IMR-90 (cell line): ENCODE results near the gene HTT-AS. TPM values are rescaled to one million over a fixed set of nuclear protein-coding genes. Genes with fewer than 3 reads are reported as not detected.

ENCODE experiments used
- ATAC-seq: fragments of 200-7000 bp; cut with Tn5 transposase; 2 replicates; pipeline ENCODE4 v1.9.1; 2020; ENCODE audit warnings: low read depth, mild to moderate bottlenecking, moderate library complexity
- BruUV-seq: library from RNA; stranded (reverse); fragments of 400-500 nt; replicated peaks from 2 replicates; lab custom pipeline; 2021; lab: Mats Ljungman, UMichigan
- CTCF ChIA-PET: fragments of 300-600 bp; formaldehyde crosslinking; extraction: SDS; loops from one replicate; lab custom pipeline; 2021; ENCODE audit warnings: antibody characterized with exemption; lab: Yijun Ruan, JAX
- POLR2A ChIA-PET: fragments of 300-600 bp; sonication (Branson Sonifier 250); formaldehyde crosslinking; loops from one replicate; lab custom pipeline; 2022; ENCODE audit warnings: antibody characterized with exemption; ENCODE audit not compliant: unreplicated experiment; lab: Charles Lee
- DNase-seq: peaks from one replicate; pipeline ENCODE4 v3.0.0; 2013
- H2AFZ ChIP-seq: replicated peaks from 2 replicates; pipeline ENCODE3; 2013; ENCODE audit warnings: low read length, mild to moderate bottlenecking; ENCODE audit not compliant: poor library complexity
- H2AK5ac ChIP-seq: 2 replicates; pipeline ENCODE4 v1.6.1; 2013; ENCODE audit warnings: low read depth, low read length, inconsistent platforms
- H2AK9ac ChIP-seq: replicated peaks from 2 replicates; pipeline ENCODE3; 2013; ENCODE audit warnings: mild to moderate bottlenecking, low read depth, low read length, moderate library complexity; ENCODE audit not compliant: poor library complexity
- H2BK120ac ChIP-seq: 2 replicates; pipeline ENCODE4 v1.6.1; 2013; ENCODE audit warnings: low read depth, low read length, inconsistent platforms
- H2BK15ac ChIP-seq: 3 replicates; pipeline ENCODE4 v1.6.1; 2013; ENCODE audit warnings: low read depth, low read length, inconsistent platforms
- H2BK20ac ChIP-seq: 2 replicates; pipeline ENCODE4 v1.6.1; 2013; ENCODE audit warnings: low read depth, mild to moderate bottlenecking, inconsistent platforms, low read length, moderate library complexity
- H2BK5ac ChIP-seq: 2 replicates; pipeline ENCODE4 v1.6.1; 2013; ENCODE audit warnings: mild to moderate bottlenecking, low read depth, low read length, inconsistent platforms; ENCODE audit not compliant: poor library complexity, severe bottlenecking
- H3K14ac ChIP-seq: replicated peaks from 2 replicates; pipeline ENCODE4 v1.6.1; 2013; ENCODE audit warnings: low read depth, low read length, inconsistent platforms
- H3K18ac ChIP-seq: 2 replicates; pipeline ENCODE4 v1.6.1; 2013; ENCODE audit warnings: low read depth, low read length, control low read depth
- H3K23ac ChIP-seq: 2 replicates; pipeline ENCODE4 v1.6.1; 2013; ENCODE audit warnings: low read depth, low read length, inconsistent platforms
- H3K27ac ChIP-seq: 2 replicates; pipeline ENCODE4 v1.5.1; 2013; ENCODE audit warnings: mild to moderate bottlenecking, control low read depth, low read length; ENCODE audit not compliant: insufficient read depth
- H3K27me3 ChIP-seq: 2 replicates; pipeline ENCODE4 v1.6.1; 2013; ENCODE audit warnings: low read length; ENCODE audit not compliant: control insufficient read depth, insufficient read depth
- H3K36me3 ChIP-seq: 2 replicates; pipeline ENCODE4 v1.6.1; 2013; ENCODE audit warnings: low read length, mixed read lengths; ENCODE audit not compliant: control insufficient read depth, insufficient read depth
- H3K4ac ChIP-seq: 2 replicates; pipeline ENCODE4 v1.6.1; 2013; ENCODE audit warnings: low read depth, low read length, inconsistent platforms
- H3K4me1 ChIP-seq: 2 replicates; pipeline ENCODE4 v1.6.1; 2013; ENCODE audit warnings: low read length, mixed read lengths; ENCODE audit not compliant: control insufficient read depth, insufficient read depth
- H3K4me2 ChIP-seq: 2 replicates; pipeline ENCODE4 v1.6.1; 2013; ENCODE audit warnings: low read depth, mild to moderate bottlenecking, control low read depth, low read length, moderate library complexity
- H3K4me3 ChIP-seq: 2 replicates; pipeline ENCODE4 v1.5.1; 2013; ENCODE audit warnings: low read depth, mild to moderate bottlenecking, control low read depth, low read length, moderate library complexity; ENCODE audit not compliant: insufficient read depth
- H3K56ac ChIP-seq: 2 replicates; pipeline ENCODE4 v1.6.1; 2013; ENCODE audit warnings: low read length, inconsistent platforms; ENCODE audit not compliant: insufficient read depth; ENCODE audit errors: extremely low read depth
- H3K79me1 ChIP-seq, 2 experiments: 2 replicates each; pipeline ENCODE4 v1.6.1; 2013; ENCODE audit warnings: low read length in 2 of 2, inconsistent platforms in 1 of 2, low read depth in 1 of 2
- H3K9ac ChIP-seq: 2 replicates; pipeline ENCODE4 v1.6.1; 2013; ENCODE audit warnings: low read depth, low read length, control low read depth
- H3K9me1 ChIP-seq: 2 replicates; pipeline ENCODE4 v1.6.1; 2013; ENCODE audit warnings: low read length, inconsistent platforms; ENCODE audit not compliant: insufficient read depth
- H3K9me3 ChIP-seq: 2 replicates; pipeline ENCODE4 v1.6.1; 2013; ENCODE audit warnings: low read length; ENCODE audit not compliant: control insufficient read depth, insufficient read depth
- H4K20me1 ChIP-seq: 2 replicates; pipeline ENCODE4 v1.6.1; 2013; ENCODE audit warnings: low read length, inconsistent platforms; ENCODE audit not compliant: insufficient read depth
- H4K5ac ChIP-seq: 2 replicates; pipeline ENCODE4 v1.6.1; 2013; ENCODE audit warnings: mild to moderate bottlenecking, low read depth, low read length, control low read depth
- H4K8ac ChIP-seq, 2 experiments: 2 replicates each; pipeline ENCODE4 v1.6.1; 2013; ENCODE audit warnings: low read depth in 2 of 2, low read length in 2 of 2, control low read depth in 1 of 2, inconsistent platforms in 1 of 2
- H4K91ac ChIP-seq: 2 replicates; pipeline ENCODE4 v1.6.1; 2013; ENCODE audit warnings: low read depth, low read length, inconsistent platforms; ENCODE audit not compliant: insufficient read depth
- BHLHE40 ChIP-seq: fragments of 150-350 bp; IDR thresholded peaks from 2 replicates; pipeline ENCODE4 v1.6.1; 2016; ENCODE audit warnings: mild to moderate bottlenecking, low read depth, low read length
- CEBPB ChIP-seq: IDR thresholded peaks from 2 replicates; pipeline ENCODE4 v1.6.1; 2012; ENCODE audit warnings: low read depth, low read length, improper control_type of control experiment
- CHD1 ChIP-seq: IDR thresholded peaks from 2 replicates; pipeline ENCODE4 v1.6.1; 2012; ENCODE audit warnings: low read depth, low read length, improper control_type of control experiment
- FOS ChIP-seq: fragments of 150-350 bp; IDR thresholded peaks from 2 replicates; pipeline ENCODE4 v1.6.1; 2016; ENCODE audit warnings: low read depth, low read length
- MAZ ChIP-seq: IDR thresholded peaks from 2 replicates; pipeline ENCODE4 v1.6.1; 2012; ENCODE audit warnings: low read depth, mild to moderate bottlenecking, low read length, improper control_type of control experiment, moderate library complexity, borderline replicate concordance
- MXI1 ChIP-seq: IDR thresholded peaks from 2 replicates; pipeline ENCODE4 v1.6.1; 2012; ENCODE audit warnings: low read depth, mild to moderate bottlenecking, low read length, moderate library complexity, borderline replicate concordance
- NFE2L2 ChIP-seq: fragments of 150-350 bp; IDR thresholded peaks from 2 replicates; pipeline ENCODE4 v1.6.1; 2016; ENCODE audit warnings: low read depth, mild to moderate bottlenecking, low read length
- POLR2A ChIP-seq: IDR thresholded peaks from 2 replicates; pipeline ENCODE4 v1.6.1; 2012; ENCODE audit warnings: mild to moderate bottlenecking, low read depth, low read length
- RAD21 ChIP-seq: IDR thresholded peaks from 2 replicates; pipeline ENCODE4 v1.6.1; 2012; ENCODE audit warnings: low read length, improper control_type of control experiment
- RFX5 ChIP-seq: IDR thresholded peaks from 2 replicates; pipeline ENCODE4 v1.8.0; 2012; ENCODE audit warnings: low read depth, mild to moderate bottlenecking, low read length, moderate library complexity
- SMC3 ChIP-seq: fragments of 150-350 bp; IDR thresholded peaks from 2 replicates; pipeline ENCODE4 v1.6.1; 2016; ENCODE audit warnings: low read depth, mild to moderate bottlenecking, antibody characterized with exemption, low read length, moderate library complexity
- WGBS, 2 experiments: methylation state at CpG; one replicate each; pipeline versions ENCODE4 v1.1.5 to v1.1.7; 2013; ENCODE audit warnings: missing lambda C conversion rate in 2 of 2; ENCODE audit not compliant: insufficient read length in 1 of 2; ENCODE audit errors: extremely low coverage in 2 of 2; 5-methylcytosine and 5-hydroxymethylcytosine counted together
- dilution Hi-C: fragments of 300-500 bp; cut with HindIII; formaldehyde crosslinking; loops from one replicate; pipeline ENCODE4 v1.14.3; 2018; ENCODE audit warnings: low sequenced_read_pairs; ENCODE audit not compliant: unreplicated experiment
- in situ Hi-C: fragments of 300-500 bp; cut with MboI; formaldehyde crosslinking; loops from 3 replicates; pipeline ENCODE4 v1.14.3; 2019; ENCODE audit warnings: low sequenced_read_pairs, inconsistent platforms, mixed read lengths
- intact Hi-C: fragments of 100-400 bp; cut with micrococcal nuclease; formaldehyde crosslinking; loops from 2 replicates; pipeline ENCODE4 v1.10.0; 2022
- polyA plus RNA-seq, 3 experiments: library from polyadenylated mRNA; depleted of rRNA; stranded (reverse); fragments of >200 nt; gene quantifications; 2 replicates each; pipeline ENCODE4 v1.2.3, GENCODE V29; 2012; ENCODE audit warnings: low replicate concordance in 1 of 3
- total RNA-seq: library from RNA; depleted of rRNA; stranded (reverse); fragments of >200 nt; gene quantifications from 2 replicates; pipeline ENCODE4 v1.2.3, GENCODE V29; 2012
- TF ChIP-seq, protein P1 (sequence below): conservative IDR thresholded peaks from 2 replicates; pipeline ENCODE4 v1.5.1; 2012; ENCODE audit warnings: mild to moderate bottlenecking, low read depth, low read length, improper control_type of control experiment
- TF ChIP-seq, protein P2 (sequence below): fragments of 150-350 bp; IDR thresholded peaks from 2 replicates; pipeline ENCODE4 v1.6.1; 2016; ENCODE audit warnings: low read depth, mild to moderate bottlenecking, low read length, moderate library complexity, borderline replicate concordance
- TF ChIP-seq, protein P3 (sequence below): fragments of 150-350 bp; IDR thresholded peaks from 2 replicates; pipeline ENCODE4 v1.6.1; 2017; ENCODE audit warnings: mild to moderate bottlenecking, antibody characterized with exemption, low read length, low read depth

HTT-AS gene
- total and polyA plus RNA-seq, 2 of the 4 experiments (the other 2 are of a cell fraction), result not detected

DNA sequence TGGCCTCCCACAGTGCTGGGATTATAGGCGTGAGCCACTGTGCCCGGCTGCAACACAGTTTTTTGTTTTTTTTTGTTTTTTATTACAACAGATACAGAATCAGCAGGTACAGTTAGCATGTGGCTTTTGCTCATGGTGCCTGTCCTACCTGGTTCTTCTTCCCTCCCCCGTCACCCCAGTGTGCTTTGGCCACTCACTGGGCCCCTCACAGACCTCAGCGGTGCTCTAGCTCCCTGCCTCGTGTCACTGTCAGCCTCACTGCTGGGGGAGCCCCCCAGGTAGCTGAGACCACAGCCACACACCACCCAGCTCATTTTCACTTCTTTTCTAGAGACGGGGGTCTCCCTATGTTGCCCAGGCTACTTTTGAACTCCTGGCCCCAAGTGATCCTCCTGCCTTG is 38.7 kb downstream of the HTT-AS start:
- Histone ChIP-seq H2AK5ac (no peak overlapping the region), H2BK120ac (no peak overlapping the region), H3K18ac (no peak overlapping the region), H3K4me3 (no peak overlapping the region), H3K79me1 (no peaks in the 10 kb centered on the region), H3K27ac (no peak overlapping the region), H3K27me3 (peaks cover 37% of the 10 kb centered on the region), H3K56ac (no peak overlapping the region), H2AFZ (peak overlapping the region; percentile 65), H3K9me3 (no peaks in the 10 kb centered on the region), H2BK5ac (no peak overlapping the region), H3K9me1 (no peaks in the 10 kb centered on the region), H3K4me2 (no peak overlapping the region), H2BK20ac (no peak overlapping the region), H3K9ac (no peak overlapping the region), H3K4ac (no peak overlapping the region), H2AK9ac (no peak overlapping the region), H3K23ac (no peak overlapping the region), H4K20me1 (no peaks in the 10 kb centered on the region), H4K5ac (no peak overlapping the region), H3K4me1 (no peaks in the 10 kb centered on the region; the same call in 1 of the 2 replicates), H2BK15ac (no peak overlapping the region), H4K8ac (no peak overlapping the region), H3K14ac (no peak overlapping the region), H3K36me3 (no peaks in the 10 kb centered on the region), H4K91ac (no peak overlapping the region)
- WGBS, 2 experiments, result 17% methylated on average over 1 of the region's 6 CpGs; no CpG with 5 or more reads in 1 of the 2 experiments
- CTCF ChIA-PET, result interaction anchor here (1.8 kb wide), 1 partner anchor 58 kb away, joined by 9 read pairs; no protein-coding TSS in a partner anchor
- no TSS peak for BruUV-seq
- TF ChIP-seq, protein P1, sequence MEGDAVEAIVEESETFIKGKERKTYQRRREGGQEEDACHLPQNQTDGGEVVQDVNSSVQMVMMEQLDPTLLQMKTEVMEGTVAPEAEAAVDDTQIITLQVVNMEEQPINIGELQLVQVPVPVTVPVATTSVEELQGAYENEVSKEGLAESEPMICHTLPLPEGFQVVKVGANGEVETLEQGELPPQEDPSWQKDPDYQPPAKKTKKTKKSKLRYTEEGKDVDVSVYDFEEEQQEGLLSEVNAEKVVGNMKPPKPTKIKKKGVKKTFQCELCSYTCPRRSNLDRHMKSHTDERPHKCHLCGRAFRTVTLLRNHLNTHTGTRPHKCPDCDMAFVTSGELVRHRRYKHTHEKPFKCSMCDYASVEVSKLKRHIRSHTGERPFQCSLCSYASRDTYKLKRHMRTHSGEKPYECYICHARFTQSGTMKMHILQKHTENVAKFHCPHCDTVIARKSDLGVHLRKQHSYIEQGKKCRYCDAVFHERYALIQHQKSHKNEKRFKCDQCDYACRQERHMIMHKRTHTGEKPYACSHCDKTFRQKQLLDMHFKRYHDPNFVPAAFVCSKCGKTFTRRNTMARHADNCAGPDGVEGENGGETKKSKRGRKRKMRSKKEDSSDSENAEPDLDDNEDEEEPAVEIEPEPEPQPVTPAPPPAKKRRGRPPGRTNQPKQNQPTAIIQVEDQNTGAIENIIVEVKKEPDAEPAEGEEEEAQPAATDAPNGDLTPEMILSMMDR, result no peak
- no peak for TF ChIP-seq NFE2L2
- TF ChIP-seq, protein P2, sequence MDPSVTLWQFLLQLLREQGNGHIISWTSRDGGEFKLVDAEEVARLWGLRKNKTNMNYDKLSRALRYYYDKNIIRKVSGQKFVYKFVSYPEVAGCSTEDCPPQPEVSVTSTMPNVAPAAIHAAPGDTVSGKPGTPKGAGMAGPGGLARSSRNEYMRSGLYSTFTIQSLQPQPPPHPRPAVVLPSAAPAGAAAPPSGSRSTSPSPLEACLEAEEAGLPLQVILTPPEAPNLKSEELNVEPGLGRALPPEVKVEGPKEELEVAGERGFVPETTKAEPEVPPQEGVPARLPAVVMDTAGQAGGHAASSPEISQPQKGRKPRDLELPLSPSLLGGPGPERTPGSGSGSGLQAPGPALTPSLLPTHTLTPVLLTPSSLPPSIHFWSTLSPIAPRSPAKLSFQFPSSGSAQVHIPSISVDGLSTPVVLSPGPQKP, result no peak
- no peak for TF ChIP-seq CHD1
- TF ChIP-seq MXI1, result no peak
- TF ChIP-seq SMC3, result no peak
- TF ChIP-seq, protein P3, sequence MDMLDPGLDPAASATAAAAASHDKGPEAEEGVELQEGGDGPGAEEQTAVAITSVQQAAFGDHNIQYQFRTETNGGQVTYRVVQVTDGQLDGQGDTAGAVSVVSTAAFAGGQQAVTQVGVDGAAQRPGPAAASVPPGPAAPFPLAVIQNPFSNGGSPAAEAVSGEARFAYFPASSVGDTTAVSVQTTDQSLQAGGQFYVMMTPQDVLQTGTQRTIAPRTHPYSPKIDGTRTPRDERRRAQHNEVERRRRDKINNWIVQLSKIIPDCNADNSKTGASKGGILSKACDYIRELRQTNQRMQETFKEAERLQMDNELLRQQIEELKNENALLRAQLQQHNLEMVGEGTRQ, result no peak
- no peak for TF ChIP-seq RAD21
- no peak for TF ChIP-seq FOS
- TF ChIP-seq MAZ, result no peak
- no peak for TF ChIP-seq RFX5
- no peak for TF ChIP-seq BHLHE40
- TF ChIP-seq CEBPB, result no peak
- TF ChIP-seq POLR2A, result no peak
- POLR2A ChIA-PET, result no interaction called here
- dilution Hi-C loops (no loop called here), in situ Hi-C loops (loop anchor here (25.0 kb wide), 1 partner anchor 273 kb away; the partner anchor contains the start of gene TNIP2), intact Hi-C loops (loop anchor here (5.0 kb wide), 1 partner anchor 273 kb away; no protein-coding TSS in a partner anchor)
- DNase-seq (no peak), ATAC-seq (no peak)
